Measurements from ENCODE around the gene TMEM72.

GRCh38 chr10:44928462-44928861, 17.3 kb downstream of the TMEM72 start:
- TF ChIP-seq POLR2AphosphoS5 (IDR thresholded peaks at IDR 0.05; ENCODE audit: low read depth, low read length): no peak
- no peak for TF ChIP-seq POLR2A (IDR thresholded peaks at IDR 0.05; ENCODE audit: low read depth, low read length)
- no peak for TF ChIP-seq TAF1 (IDR thresholded peaks at IDR 0.05; ENCODE audit: borderline replicate concordance, low read depth, low read length)

All from GM12892 (cell line).